PC-9 (cell line): ENCODE data around the gene ST3GAL6. TPM values are rescaled to one million over a fixed set of nuclear protein-coding genes. Genes with fewer than 3 reads are reported as not detected.

Experiments
- BruUV-seq: library from RNA; stranded (reverse); fragments of 400-500 nt; replicated peaks from 2 replicates; lab custom pipeline; 2021; lab: Mats Ljungman, UMichigan
- CTCF ChIA-PET: fragments of 300-600 bp; sonication (Branson Sonifier 250); formaldehyde crosslinking; loops from one replicate; lab custom pipeline; 2022; ENCODE audit warnings: antibody characterized with exemption; lab: Charles Lee
- POLR2A ChIA-PET: fragments of 300-600 bp; sonication (Branson Sonifier 250); formaldehyde crosslinking; loops from one replicate; lab custom pipeline; 2022; ENCODE audit warnings: antibody characterized with exemption; ENCODE audit not compliant: unreplicated experiment; lab: Charles Lee
- DNase-seq, 2 experiments: peaks; one replicate each; pipeline versions ENCODE4 v3.0.0 to v3.0.0-alpha.2; 2015 to 2022; ENCODE audit warnings: mixed read lengths in 1 of 2
- H2AFZ ChIP-seq: fragments of 200-600 bp; sonication (generic); 2 replicates; pipeline ENCODE4 v1.8.1; 2017; ENCODE audit warnings: antibody characterized with exemption
- H3F3A ChIP-seq: fragments of 200-600 bp; sonication (generic); 2 replicates; pipeline ENCODE4 v1.8.1; 2017; ENCODE audit warnings: antibody characterized with exemption, mild to moderate bottlenecking, low read depth; ENCODE audit not compliant: insufficient read depth
- H3K27ac ChIP-seq: fragments of 200-600 bp; sonication (generic); 2 replicates; pipeline ENCODE4 v1.6.1; 2016; ENCODE audit warnings: mixed run types
- H3K27me3 ChIP-seq: fragments of 200-600 bp; sonication (generic); 2 replicates; pipeline ENCODE4 v1.6.1; 2016; ENCODE audit warnings: low read depth, mixed run types; ENCODE audit not compliant: insufficient read depth
- H3K36me3 ChIP-seq: fragments of 200-600 bp; sonication (generic); 2 replicates; pipeline ENCODE4 v1.6.1; 2016; ENCODE audit warnings: low read depth, mixed run types
- H3K4me1 ChIP-seq: fragments of 200-600 bp; sonication (generic); replicated peaks from 2 replicates; pipeline ENCODE4 v1.6.1; 2016; ENCODE audit warnings: mixed run types; ENCODE audit not compliant: insufficient read depth
- H3K4me2 ChIP-seq: fragments of 200-600 bp; sonication (generic); 2 replicates; pipeline ENCODE4 v1.6.1; 2017; ENCODE audit warnings: mixed run types
- H3K4me3 ChIP-seq: fragments of 200-600 bp; sonication (generic); 2 replicates; pipeline ENCODE4 v1.6.1; 2016; ENCODE audit warnings: mixed run types
- H3K79me2 ChIP-seq: fragments of 200-600 bp; sonication (generic); 2 replicates; pipeline ENCODE4 v1.6.1; 2017; ENCODE audit warnings: low read depth, mixed run types
- H3K9me2 ChIP-seq: fragments of 200-600 bp; sonication (generic); 2 replicates; pipeline ENCODE4 v1.8.1; 2017; ENCODE audit warnings: mild to moderate bottlenecking; ENCODE audit not compliant: insufficient read depth
- H3K9me3 ChIP-seq: fragments of 200-600 bp; sonication (generic); 2 replicates; pipeline ENCODE4 v1.8.1; 2016; ENCODE audit warnings: low read depth; ENCODE audit not compliant: insufficient read depth
- H4K20me1 ChIP-seq: fragments of 200-600 bp; sonication (generic); 2 replicates; pipeline ENCODE4 v1.8.1; 2017; ENCODE audit not compliant: insufficient read depth
- EZH2 ChIP-seq: fragments of 200-600 bp; sonication (generic); IDR thresholded peaks from 2 replicates; pipeline ENCODE4 v1.8.0; 2017; ENCODE audit warnings: antibody characterized with exemption, low read depth
- intact Hi-C: fragments of 100-400 bp; cut with micrococcal nuclease; formaldehyde crosslinking; loops from one replicate; pipeline ENCODE4 v1.10.0; 2022; ENCODE audit not compliant: unreplicated experiment
- total RNA-seq: library from RNA; stranded (reverse); gene quantifications from 2 replicates; pipeline ENCODE4 v1.2.3, GENCODE V29; 2021
- TF ChIP-seq, protein P1 (sequence below): fragments of 200-600 bp; sonication (generic); conservative IDR thresholded peaks from 2 replicates; pipeline ENCODE4 v1.6.1; 2017; ENCODE audit warnings: mixed run types, antibody characterized with exemption, mild to moderate bottlenecking, moderate library complexity

Gene ST3GAL6
- total RNA-seq, 1 experiment from 2014 or later, result 5.4 TPM

DNA sequence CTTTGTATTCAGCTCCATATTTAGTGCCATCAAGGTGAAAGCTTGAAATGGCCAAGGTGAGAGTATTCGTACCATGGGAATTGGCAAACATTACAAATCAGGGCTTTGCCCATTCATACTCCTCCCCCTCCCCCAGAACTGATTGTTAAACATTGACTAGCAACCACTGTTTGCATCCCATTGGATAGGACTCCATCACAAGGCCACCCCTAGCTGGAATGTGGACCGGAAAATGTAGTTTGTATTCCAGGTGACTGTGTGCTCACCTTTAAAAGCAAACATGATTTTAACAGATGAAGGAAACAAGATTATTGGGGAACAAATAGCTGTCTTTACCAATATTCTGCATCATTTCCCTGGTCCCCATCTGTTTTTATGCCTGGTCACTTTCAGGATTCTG is 14.1 kb downstream of the ST3GAL6 start:
- ChIA-PET CTCF (no interaction called here), POLR2A (no interaction called here)
- Histone ChIP-seq H2AFZ (no peak overlapping the region), H3K4me3 (no peak overlapping the region), H3K9me2 (no peaks in the 10 kb centered on the region), H3K27me3 (no peaks in the 10 kb centered on the region), H3K9me3 (no peaks in the 10 kb centered on the region), H3K27ac (no peak overlapping the region), H3K4me2 (no peak overlapping the region), H3K4me1 (no peaks in the 10 kb centered on the region), H3K36me3 (no peaks in the 10 kb centered on the region), H3F3A (no peaks in the 10 kb centered on the region), H3K79me2 (no peaks in the 10 kb centered on the region), H4K20me1 (no peaks in the 10 kb centered on the region)
- BruUV-seq, result no TSS peak
- no peak for DNase-seq
- intact Hi-C loops, result no loop called here
- TF ChIP-seq EZH2, result no peak
- TF ChIP-seq, protein P1, sequence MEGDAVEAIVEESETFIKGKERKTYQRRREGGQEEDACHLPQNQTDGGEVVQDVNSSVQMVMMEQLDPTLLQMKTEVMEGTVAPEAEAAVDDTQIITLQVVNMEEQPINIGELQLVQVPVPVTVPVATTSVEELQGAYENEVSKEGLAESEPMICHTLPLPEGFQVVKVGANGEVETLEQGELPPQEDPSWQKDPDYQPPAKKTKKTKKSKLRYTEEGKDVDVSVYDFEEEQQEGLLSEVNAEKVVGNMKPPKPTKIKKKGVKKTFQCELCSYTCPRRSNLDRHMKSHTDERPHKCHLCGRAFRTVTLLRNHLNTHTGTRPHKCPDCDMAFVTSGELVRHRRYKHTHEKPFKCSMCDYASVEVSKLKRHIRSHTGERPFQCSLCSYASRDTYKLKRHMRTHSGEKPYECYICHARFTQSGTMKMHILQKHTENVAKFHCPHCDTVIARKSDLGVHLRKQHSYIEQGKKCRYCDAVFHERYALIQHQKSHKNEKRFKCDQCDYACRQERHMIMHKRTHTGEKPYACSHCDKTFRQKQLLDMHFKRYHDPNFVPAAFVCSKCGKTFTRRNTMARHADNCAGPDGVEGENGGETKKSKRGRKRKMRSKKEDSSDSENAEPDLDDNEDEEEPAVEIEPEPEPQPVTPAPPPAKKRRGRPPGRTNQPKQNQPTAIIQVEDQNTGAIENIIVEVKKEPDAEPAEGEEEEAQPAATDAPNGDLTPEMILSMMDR, result no peak

DNA sequence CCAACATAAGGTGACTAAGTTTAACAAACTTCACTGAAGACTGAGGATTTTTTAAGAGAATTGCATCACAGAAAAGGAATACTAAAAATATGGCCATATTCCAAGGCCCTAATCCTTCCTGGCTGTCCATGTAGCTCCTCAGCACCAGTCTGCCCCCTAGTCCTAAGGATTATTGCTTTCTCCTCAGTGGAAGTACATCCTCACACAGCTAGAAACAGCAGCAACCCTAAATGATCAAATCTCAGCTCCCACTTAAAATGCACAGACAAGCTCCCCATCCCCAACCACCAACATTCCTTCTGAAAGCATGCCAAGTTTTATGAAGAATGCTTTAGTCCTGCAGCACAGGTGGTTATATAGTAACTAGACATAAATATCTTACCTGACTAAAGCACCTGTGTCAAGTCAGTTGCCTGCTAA is 14.7 kb downstream of the ST3GAL6 start:
- no peak for DNase-seq
- no peak overlapping the region for H3K27ac ChIP-seq
- CTCF ChIA-PET, result no interaction called here
- H3F3A ChIP-seq, result no peaks in the 10 kb centered on the region
- intact Hi-C loops, result no loop called here
- H3K9me3 ChIP-seq, result no peaks in the 10 kb centered on the region
- POLR2A ChIA-PET, result no interaction called here
- H3K9me2 ChIP-seq, result no peaks in the 10 kb centered on the region
- no peak overlapping the region for H3K4me3 ChIP-seq
- TF ChIP-seq EZH2, result no peak
- TF ChIP-seq, protein P1, result no peak
- H3K4me2 ChIP-seq, result no peak overlapping the region
- H4K20me1 ChIP-seq, result no peaks in the 10 kb centered on the region
- no TSS peak for BruUV-seq
- no peaks in the 10 kb centered on the region for H3K27me3 ChIP-seq
- no peak overlapping the region for H2AFZ ChIP-seq
- H3K4me1 ChIP-seq, result no peaks in the 10 kb centered on the region
- no peaks in the 10 kb centered on the region for H3K36me3 ChIP-seq
- no peaks in the 10 kb centered on the region for H3K79me2 ChIP-seq

DNA sequence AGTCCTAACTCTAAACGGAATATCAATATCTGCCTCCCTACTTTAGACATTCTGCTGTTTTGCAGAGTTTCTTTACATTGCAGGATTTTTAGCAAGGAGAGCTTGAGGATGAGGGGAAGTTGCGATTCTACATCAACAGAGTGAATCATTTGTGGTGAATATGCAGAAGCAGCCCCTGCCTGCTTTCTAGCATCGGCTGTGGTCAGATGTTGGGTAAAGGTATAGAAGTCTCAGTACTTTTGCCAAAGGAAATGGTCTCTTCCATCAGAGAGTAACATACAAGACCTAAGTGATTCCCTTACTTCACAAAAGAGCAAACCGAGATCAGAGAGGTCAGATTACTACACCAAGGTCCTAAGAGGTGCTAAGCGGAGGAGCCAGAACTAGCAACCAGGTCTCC is 15.2 kb downstream of the ST3GAL6 start:
- H3K9me3 ChIP-seq, result no peaks in the 10 kb centered on the region
- H3K4me3 ChIP-seq, result no peak overlapping the region
- H3K4me2 ChIP-seq, result no peak overlapping the region
- BruUV-seq, result no TSS peak
- intact Hi-C loops, result no loop called here
- no peaks in the 10 kb centered on the region for H3K4me1 ChIP-seq
- ChIA-PET CTCF (no interaction called here), POLR2A (interaction anchor here (0.7 kb wide), 1 partner anchor 13 kb away, joined by 4 read pairs; no protein-coding TSS in a partner anchor)
- H3K36me3 ChIP-seq, result no peaks in the 10 kb centered on the region
- H3K27me3 ChIP-seq, result no peaks in the 10 kb centered on the region
- H3K79me2 ChIP-seq, result no peaks in the 10 kb centered on the region
- DNase-seq, result no peak
- H3K27ac ChIP-seq, result no peak overlapping the region
- no peaks in the 10 kb centered on the region for H3F3A ChIP-seq
- no peaks in the 10 kb centered on the region for H4K20me1 ChIP-seq
- H3K9me2 ChIP-seq, result no peaks in the 10 kb centered on the region
- no peak for TF ChIP-seq EZH2
- TF ChIP-seq, protein P1, result no peak
- H2AFZ ChIP-seq, result no peak overlapping the region
